ENCODE measurements around the gene CCNB3. TPM values are rescaled to one million over a fixed set of nuclear protein-coding genes. Genes with fewer than 3 reads are reported as not detected.

Gene CCNB3
- polyA plus RNA-seq, 3 donors = 0.08 to 0.21 TPM; not detected in 1

DNA sequence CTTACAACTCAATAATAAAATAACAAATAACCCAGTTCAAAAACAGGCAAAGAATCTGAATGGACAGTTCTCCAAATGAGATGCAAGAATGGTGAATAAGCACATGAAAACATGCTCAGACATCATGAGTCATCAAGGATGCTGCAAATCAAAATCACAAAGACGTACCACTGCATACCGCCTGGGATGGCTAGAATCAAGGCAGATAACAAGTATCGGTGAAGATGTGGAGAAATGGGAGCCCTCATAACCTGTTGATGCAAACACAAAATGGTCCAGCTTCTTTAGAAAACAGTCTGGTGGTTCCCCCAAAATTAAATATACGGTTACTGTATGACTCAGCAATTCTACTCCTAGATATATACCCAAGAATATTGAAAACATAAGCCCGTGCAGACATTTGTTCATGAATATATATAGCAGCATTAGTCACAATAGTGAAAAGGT is 36.3 kb upstream of the CCNB3 start:
- H3K4me3 Mint-ChIP-seq = no peak overlapping the region
- H3K27ac Mint-ChIP-seq = no peak overlapping the region
- no peak overlapping the region for H3K4me3 ChIP-seq (replicated peaks in 1 of 3; ENCODE audit: low read depth in 2 of 3, low read length in 3 of 3)
- H3K9me3 Mint-ChIP-seq = peaks cover 0 to 4% (median 0%) of the 10 kb centered on the region in 7 donors
- no peaks in the 10 kb centered on the region for H4K20me1 ChIP-seq (ENCODE audit: insufficient read depth, low read length)
- no peak overlapping the region for H2AFZ ChIP-seq (ENCODE audit: insufficient read depth, low read depth, low read length, poor library complexity, severe bottlenecking)
- H3K36me3 Mint-ChIP-seq = no peaks in the 10 kb centered on the region
- no peak overlapping the region for H3K4me2 ChIP-seq (replicated peaks; ENCODE audit: extremely low read depth, low read length, poor library complexity, severe bottlenecking)
- DNase-seq = no peak
- H3K9me3 ChIP-seq (replicated peaks in 1 of 2; ENCODE audit: control insufficient read depth in 1 of 2, insufficient read depth in 1 of 2, low read length in 2 of 2) = no peaks in the 10 kb centered on the region
- no peaks in the 10 kb centered on the region for H3K4me1 ChIP-seq (ENCODE audit: control insufficient read depth in 1 of 2, insufficient read depth in 2 of 2, low read length in 2 of 2)
- TF ChIP-seq, protein P1, sequence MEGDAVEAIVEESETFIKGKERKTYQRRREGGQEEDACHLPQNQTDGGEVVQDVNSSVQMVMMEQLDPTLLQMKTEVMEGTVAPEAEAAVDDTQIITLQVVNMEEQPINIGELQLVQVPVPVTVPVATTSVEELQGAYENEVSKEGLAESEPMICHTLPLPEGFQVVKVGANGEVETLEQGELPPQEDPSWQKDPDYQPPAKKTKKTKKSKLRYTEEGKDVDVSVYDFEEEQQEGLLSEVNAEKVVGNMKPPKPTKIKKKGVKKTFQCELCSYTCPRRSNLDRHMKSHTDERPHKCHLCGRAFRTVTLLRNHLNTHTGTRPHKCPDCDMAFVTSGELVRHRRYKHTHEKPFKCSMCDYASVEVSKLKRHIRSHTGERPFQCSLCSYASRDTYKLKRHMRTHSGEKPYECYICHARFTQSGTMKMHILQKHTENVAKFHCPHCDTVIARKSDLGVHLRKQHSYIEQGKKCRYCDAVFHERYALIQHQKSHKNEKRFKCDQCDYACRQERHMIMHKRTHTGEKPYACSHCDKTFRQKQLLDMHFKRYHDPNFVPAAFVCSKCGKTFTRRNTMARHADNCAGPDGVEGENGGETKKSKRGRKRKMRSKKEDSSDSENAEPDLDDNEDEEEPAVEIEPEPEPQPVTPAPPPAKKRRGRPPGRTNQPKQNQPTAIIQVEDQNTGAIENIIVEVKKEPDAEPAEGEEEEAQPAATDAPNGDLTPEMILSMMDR (IDR thresholded peaks at IDR 0.05) = no peak
- H3K9ac ChIP-seq (ENCODE audit: insufficient read depth, low read length, poor library complexity, severe bottlenecking) = no peak overlapping the region
- H3K36me3 ChIP-seq (replicated peaks in 1 of 2; ENCODE audit: control insufficient read depth in 1 of 2, insufficient read depth in 2 of 2, low read length in 2 of 2) = no peaks in the 10 kb centered on the region
- WGBS (ENCODE audit: insufficient coverage) = no CpG with 5 or more reads among the region's 5 CpGs
- no peaks in the 10 kb centered on the region for H3K4me1 Mint-ChIP-seq
- no peaks in the 10 kb centered on the region for H3K27me3 ChIP-seq (ENCODE audit: control insufficient read depth in 2 of 2, insufficient read depth in 2 of 2, low read length in 2 of 2)
- H3K27ac ChIP-seq (ENCODE audit: low read depth in 1 of 2, low read length in 2 of 2) = no peak overlapping the region
- peaks cover 0 to 4% (median 2%) of the 10 kb centered on the region in 3 donors for H3K27me3 Mint-ChIP-seq (ENCODE audit: low read depth in 3 of 3)
- H3K79me2 ChIP-seq (ENCODE audit: insufficient read depth, low read length) = no peaks in the 10 kb centered on the region
- intact Hi-C loops (cut with micrococcal nuclease) = no loop called here

DNA sequence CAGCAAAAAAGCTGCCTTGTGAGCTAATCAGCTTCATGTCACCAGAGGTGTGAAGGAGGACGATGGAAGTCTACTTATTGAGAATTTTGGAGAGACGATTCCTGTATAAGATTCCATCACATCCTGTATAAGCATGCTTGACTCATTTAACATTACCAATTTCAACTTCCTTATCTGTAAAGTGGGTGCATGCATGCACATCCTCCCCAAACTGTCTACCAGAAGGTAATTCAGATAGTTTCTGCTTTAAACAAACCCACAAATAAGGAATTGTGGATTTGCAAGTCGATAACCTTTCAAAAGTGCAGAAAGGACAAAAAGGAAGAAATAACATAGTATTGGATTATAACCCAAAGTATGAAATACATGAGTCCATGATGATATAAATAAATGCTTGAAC is 34.8 kb upstream of the CCNB3 start:
- no peak overlapping the region for H3K27ac Mint-ChIP-seq
- WGBS (ENCODE audit: insufficient coverage) = no CpG with 5 or more reads among the region's 3 CpGs

More for the DNA sequence above, 34.8 kb upstream of the CCNB3 start:
- TF ChIP-seq, protein P1 (IDR thresholded peaks at IDR 0.05) = no peak
- H3K9ac ChIP-seq (ENCODE audit: insufficient read depth, low read length, poor library complexity, severe bottlenecking) = no peak overlapping the region
- no peaks in the 10 kb centered on the region for H3K27me3 ChIP-seq (ENCODE audit: control insufficient read depth in 2 of 2, insufficient read depth in 2 of 2, low read length in 2 of 2)
- Mint-ChIP-seq H3K9me3 (peaks cover 0 to 4% (median 0%) of the 10 kb centered on the region in 7 donors), H3K4me3 (no peak overlapping the region), H3K27me3 (ENCODE audit: low read depth in 3 of 3) (peaks cover 0 to 2% (median 0%) of the 10 kb centered on the region in 3 donors), H3K4me1 (no peaks in the 10 kb centered on the region), H3K36me3 (no peaks in the 10 kb centered on the region)
- no peak overlapping the region for H3K4me3 ChIP-seq (replicated peaks in 1 of 3; ENCODE audit: low read depth in 2 of 3, low read length in 3 of 3)
- H3K4me1 ChIP-seq (ENCODE audit: control insufficient read depth in 1 of 2, insufficient read depth in 2 of 2, low read length in 2 of 2) = no peaks in the 10 kb centered on the region
- no peaks in the 10 kb centered on the region for H3K9me3 ChIP-seq (replicated peaks in 1 of 2; ENCODE audit: control insufficient read depth in 1 of 2, insufficient read depth in 1 of 2, low read length in 2 of 2)
- H2AFZ ChIP-seq (ENCODE audit: insufficient read depth, low read depth, low read length, poor library complexity, severe bottlenecking) = no peak overlapping the region
- DNase-seq = no peak
- intact Hi-C loops (cut with micrococcal nuclease) = no loop called here
- no peaks in the 10 kb centered on the region for H3K79me2 ChIP-seq (ENCODE audit: insufficient read depth, low read length)
- no peaks in the 10 kb centered on the region for H3K36me3 ChIP-seq (replicated peaks in 1 of 2; ENCODE audit: control insufficient read depth in 1 of 2, insufficient read depth in 2 of 2, low read length in 2 of 2)
- no peak overlapping the region for H3K4me2 ChIP-seq (replicated peaks; ENCODE audit: extremely low read depth, low read length, poor library complexity, severe bottlenecking)
- no peaks in the 10 kb centered on the region for H4K20me1 ChIP-seq (ENCODE audit: insufficient read depth, low read length)
- H3K27ac ChIP-seq (ENCODE audit: low read depth in 1 of 2, low read length in 2 of 2) = no peak overlapping the region
